GM19452 (cell line): ENCODE measurements around the gene EPHA8.

Experiments used
- ATAC-seq: cut with Tn5 transposase; IDR thresholded peaks from one replicate; pipeline ENCODE4 v1.9.1; 2021; ENCODE audit not compliant: unreplicated experiment

The EPHA8 gene

GRCh38 chr1:22641247-22641646, 78.0 kb downstream of the EPHA8 start:
- no peak for ATAC-seq

- ATAC-seq, result no peak
Measured at GRCh38 chr1:22641906-22642636, 78.8 kb downstream of the EPHA8 start.

- no peak for ATAC-seq
Measured at GRCh38 chr1:22643381-22643780, 80.1 kb downstream of the EPHA8 start, which contains the start of gene C1QC. Gene C1QC (plus strand): TSS chr1:22643633. CDS start chr1:22644024, 391 bp downstream.

GRCh38 chr1:22643928-22644327, 80.6 kb downstream of the EPHA8 start:
- no peak for ATAC-seq

GRCh38 chr1:22645931-22646330, 82.6 kb downstream of the EPHA8 start:
- no peak for ATAC-seq

- no peak for ATAC-seq
Measured at GRCh38 chr1:22646384-22646783, 83.1 kb downstream of the EPHA8 start.

- ATAC-seq, result no peak
Measured at GRCh38 chr1:22650089-22650693, 86.9 kb downstream of the EPHA8 start.

- ATAC-seq, result no peak
Measured at GRCh38 chr1:22651941-22652856, 88.9 kb downstream of the EPHA8 start.

GRCh38 chr1:22652881-22653316, 89.6 kb downstream of the EPHA8 start, which contains the start of gene C1QB:
Gene C1QB (plus strand): TSS chr1:22653236. CDS start chr1:22659463, 6,227 bp downstream.
- ATAC-seq, result no peak
